IPS-18a (cell line): ENCODE data around the gene FAM83B.
"Not testable (repeated sequence)": the region's sequence is repeated elsewhere in the genome, so short reads cannot be mapped to it uniquely, and the experiment has no call there.

ENCODE experiments used
- H3K27ac ChIP-seq: one replicate; pipeline ENCODE4 v1.5.1; 2013; ENCODE audit warnings: low read length
- H3K27me3 ChIP-seq: one replicate; pipeline ENCODE4 v1.6.1; 2013; ENCODE audit warnings: mild to moderate bottlenecking, low read length; ENCODE audit not compliant: control insufficient read depth, insufficient read depth
- H3K36me3 ChIP-seq: one replicate; pipeline ENCODE4 v1.6.1; 2013; ENCODE audit warnings: low read depth, low read length; ENCODE audit not compliant: control insufficient read depth
- H3K4me1 ChIP-seq: one replicate; pipeline ENCODE4 v1.6.1; 2013; ENCODE audit warnings: low read depth, low read length; ENCODE audit not compliant: control insufficient read depth
- H3K4me3 ChIP-seq: one replicate; pipeline ENCODE4 v1.5.1; 2013; ENCODE audit warnings: low read length
- H3K9ac ChIP-seq: one replicate; pipeline ENCODE4 v1.6.1; 2013; ENCODE audit warnings: mild to moderate bottlenecking, low read length, moderate library complexity
- H3K9me3 ChIP-seq: one replicate; pipeline ENCODE4 v1.6.1; 2013; ENCODE audit warnings: low read depth, low read length; ENCODE audit not compliant: control insufficient read depth

Gene FAM83B

GRCh38 chr6:54879188-54879985, 32.8 kb downstream of the FAM83B start:
- no peak overlapping the region for H3K9ac ChIP-seq
- no peak overlapping the region for H3K4me3 ChIP-seq
- no peaks in the 10 kb centered on the region for H3K4me1 ChIP-seq
- H3K27me3 ChIP-seq, result no peaks in the 10 kb centered on the region
- no peaks in the 10 kb centered on the region for H3K36me3 ChIP-seq
- no peak overlapping the region for H3K27ac ChIP-seq
- no peaks in the 10 kb centered on the region for H3K9me3 ChIP-seq

GRCh38 chr6:54881067-54881730, 34.6 kb downstream of the FAM83B start:
- Histone ChIP-seq H3K27me3 (no peaks in the 10 kb centered on the region), H3K4me1 (no peaks in the 10 kb centered on the region), H3K36me3 (no peaks in the 10 kb centered on the region), H3K9me3 (no peaks in the 10 kb centered on the region), H3K4me3 (no peak overlapping the region), H3K9ac (no peak overlapping the region), H3K27ac (no peak overlapping the region)

DNA sequence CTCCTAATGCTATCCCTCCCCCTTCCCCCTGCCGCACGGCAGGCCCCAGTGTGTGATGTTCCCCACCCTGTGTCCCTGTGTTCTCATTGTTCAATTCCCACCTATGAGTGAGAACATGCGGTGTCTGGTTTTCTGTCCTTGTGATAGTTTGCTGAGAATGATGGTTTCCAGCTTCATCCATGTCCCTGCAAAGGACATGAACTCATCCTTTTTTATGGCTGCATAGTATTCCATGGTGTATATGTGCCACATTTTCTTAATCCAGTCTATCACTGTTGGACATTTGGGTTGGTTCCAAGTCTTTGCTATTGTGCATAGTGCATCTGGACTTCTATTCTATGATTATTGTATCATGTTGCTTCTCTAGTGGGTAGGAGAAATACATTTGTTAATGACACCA, 35.3 kb downstream of the FAM83B start:
- H3K9me3 ChIP-seq, H3K9ac ChIP-seq, H3K27me3 ChIP-seq, H3K36me3 ChIP-seq, H3K4me3 ChIP-seq, H3K4me1 ChIP-seq, H3K27ac ChIP-seq: not testable (repeated sequence)

DNA sequence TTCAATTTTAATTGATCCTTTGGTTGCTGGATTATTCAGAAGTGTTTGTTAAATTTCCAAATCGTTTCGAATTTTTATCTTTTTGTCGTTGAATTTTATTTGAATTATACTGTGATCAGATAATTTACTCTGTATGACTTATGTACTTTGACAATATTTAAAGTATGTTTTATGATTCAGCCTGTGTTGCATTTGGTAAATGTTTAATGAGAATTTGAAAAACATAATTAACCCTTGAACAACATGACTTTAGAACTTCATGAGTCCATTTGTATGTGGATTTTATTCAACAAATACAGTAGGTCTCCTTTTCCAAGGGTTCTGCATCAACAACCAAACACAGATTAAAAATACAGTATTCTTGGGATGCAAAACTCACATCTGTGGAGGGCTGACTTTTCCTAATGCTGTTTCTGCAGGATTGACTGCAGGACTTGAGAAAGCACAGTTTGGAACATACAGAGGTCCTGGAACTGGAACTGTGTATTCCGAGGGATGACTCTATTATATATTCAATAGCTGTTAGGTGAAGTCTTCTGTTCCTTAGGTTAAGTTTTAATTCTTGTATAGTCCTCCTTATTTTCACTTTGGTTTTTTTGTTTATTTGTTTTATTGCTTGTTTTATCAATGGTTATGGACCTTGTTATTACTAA, 40.5 kb downstream of the FAM83B start:
- H3K9ac ChIP-seq, result no peak overlapping the region
- no peak overlapping the region for H3K4me3 ChIP-seq
- H3K36me3 ChIP-seq, result no peaks in the 10 kb centered on the region
- H3K9me3 ChIP-seq, result no peaks in the 10 kb centered on the region
- no peak overlapping the region for H3K27ac ChIP-seq
- H3K27me3 ChIP-seq, result no peaks in the 10 kb centered on the region
- no peaks in the 10 kb centered on the region for H3K4me1 ChIP-seq

GRCh38 chr6:54891536-54891935, 45.0 kb downstream of the FAM83B start:
- Histone ChIP-seq H3K4me3 (no peak overlapping the region), H3K9me3 (no peaks in the 10 kb centered on the region), H3K4me1 (no peaks in the 10 kb centered on the region), H3K9ac (no peak overlapping the region), H3K36me3 (no peaks in the 10 kb centered on the region), H3K27me3 (no peaks in the 10 kb centered on the region), H3K27ac (no peak overlapping the region)

GRCh38 chr6:54892831-54893230, 46.3 kb downstream of the FAM83B start:
- no peak overlapping the region for H3K4me3 ChIP-seq
- H3K27me3 ChIP-seq, result no peaks in the 10 kb centered on the region
- H3K9ac ChIP-seq, result no peak overlapping the region
- H3K27ac ChIP-seq, result no peak overlapping the region
- no peaks in the 10 kb centered on the region for H3K4me1 ChIP-seq
- H3K9me3 ChIP-seq, result no peaks in the 10 kb centered on the region
- H3K36me3 ChIP-seq, result no peaks in the 10 kb centered on the region

- H3K4me3 ChIP-seq, result no peak overlapping the region
- H3K9ac ChIP-seq, result no peak overlapping the region
- H3K27me3 ChIP-seq, result no peaks in the 10 kb centered on the region
- no peaks in the 10 kb centered on the region for H3K36me3 ChIP-seq
- H3K4me1 ChIP-seq, result no peaks in the 10 kb centered on the region
- no peaks in the 10 kb centered on the region for H3K9me3 ChIP-seq
- H3K27ac ChIP-seq, result no peak overlapping the region
Measured at GRCh38 chr6:54893818-54894217, 47.2 kb downstream of the FAM83B start.

DNA sequence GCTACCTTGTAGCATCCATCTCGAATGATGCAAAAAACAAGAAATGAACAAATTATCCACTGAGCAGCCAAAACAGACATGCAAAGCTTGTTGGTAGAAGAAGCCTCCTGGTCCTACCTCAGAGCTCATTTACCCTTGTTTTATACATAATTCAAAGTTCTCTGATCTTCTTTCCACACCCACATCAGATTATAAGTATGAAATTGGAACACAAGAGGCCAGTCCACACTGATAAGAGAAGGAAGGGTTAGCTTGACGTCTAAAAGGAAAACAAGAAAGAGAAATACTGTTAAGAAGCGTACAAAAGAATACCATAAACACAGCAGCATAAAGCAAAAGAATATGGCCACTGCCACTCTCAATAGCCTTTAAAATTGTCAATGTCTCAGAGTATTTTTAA, 49.7 kb downstream of the FAM83B start:
- peaks cover 10% of the 10 kb centered on the region for H3K4me1 ChIP-seq

GRCh38 chr6:54897462-54898189, 51.1 kb downstream of the FAM83B start:
- Histone ChIP-seq H3K9ac (no peak overlapping the region), H3K4me1 (peaks cover 10% of the 10 kb centered on the region), H3K27ac (no peak overlapping the region), H3K4me3 (no peak overlapping the region), H3K9me3 (no peaks in the 10 kb centered on the region), H3K36me3 (no peaks in the 10 kb centered on the region), H3K27me3 (no peaks in the 10 kb centered on the region)

More for the DNA sequence above, 49.7 kb downstream of the FAM83B start:
- H3K9me3 ChIP-seq, result no peaks in the 10 kb centered on the region
- H3K4me3 ChIP-seq, result no peak overlapping the region
- no peaks in the 10 kb centered on the region for H3K27me3 ChIP-seq
- no peak overlapping the region for H3K27ac ChIP-seq
- no peak overlapping the region for H3K9ac ChIP-seq
- H3K36me3 ChIP-seq, result no peaks in the 10 kb centered on the region

DNA sequence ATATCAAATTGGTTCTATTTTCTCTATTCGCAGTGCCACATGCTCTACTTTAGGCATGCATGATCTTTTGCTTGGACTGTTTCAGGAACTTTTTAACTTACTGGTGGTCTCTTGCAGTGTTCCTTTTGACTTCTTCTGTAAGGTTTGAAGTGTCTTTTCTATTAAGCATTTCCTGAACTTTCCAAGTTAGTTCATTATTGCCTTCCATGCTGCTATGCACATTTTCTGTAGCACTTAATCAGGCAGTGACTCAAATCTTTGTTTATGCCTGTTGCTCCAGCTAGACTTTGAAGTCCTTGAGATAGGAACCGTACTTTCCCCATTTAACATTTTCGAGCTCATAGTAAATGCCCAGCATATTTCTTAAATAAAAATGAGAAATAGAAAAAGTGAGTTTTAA, 52.2 kb downstream of the FAM83B start:
- Histone ChIP-seq H3K36me3 (no peaks in the 10 kb centered on the region), H3K27ac (no peak overlapping the region), H3K4me1 (peaks cover 10% of the 10 kb centered on the region), H3K27me3 (no peaks in the 10 kb centered on the region), H3K4me3 (no peak overlapping the region), H3K9me3 (no peaks in the 10 kb centered on the region), H3K9ac (no peak overlapping the region)

GRCh38 chr6:54899442-54899841, 52.9 kb downstream of the FAM83B start:
- Histone ChIP-seq H3K9ac (no peak overlapping the region), H3K36me3 (no peaks in the 10 kb centered on the region), H3K4me3 (no peak overlapping the region), H3K27ac (no peak overlapping the region), H3K27me3 (no peaks in the 10 kb centered on the region), H3K4me1 (peaks cover 10% of the 10 kb centered on the region), H3K9me3 (no peaks in the 10 kb centered on the region)
